Measurements from ENCODE around the gene SNRPD3.
"Not testable (repeated sequence)": the region's sequence is repeated elsewhere in the genome, so short reads cannot be mapped to it uniquely, and the experiment has no call there.

The SNRPD3 gene

DNA sequence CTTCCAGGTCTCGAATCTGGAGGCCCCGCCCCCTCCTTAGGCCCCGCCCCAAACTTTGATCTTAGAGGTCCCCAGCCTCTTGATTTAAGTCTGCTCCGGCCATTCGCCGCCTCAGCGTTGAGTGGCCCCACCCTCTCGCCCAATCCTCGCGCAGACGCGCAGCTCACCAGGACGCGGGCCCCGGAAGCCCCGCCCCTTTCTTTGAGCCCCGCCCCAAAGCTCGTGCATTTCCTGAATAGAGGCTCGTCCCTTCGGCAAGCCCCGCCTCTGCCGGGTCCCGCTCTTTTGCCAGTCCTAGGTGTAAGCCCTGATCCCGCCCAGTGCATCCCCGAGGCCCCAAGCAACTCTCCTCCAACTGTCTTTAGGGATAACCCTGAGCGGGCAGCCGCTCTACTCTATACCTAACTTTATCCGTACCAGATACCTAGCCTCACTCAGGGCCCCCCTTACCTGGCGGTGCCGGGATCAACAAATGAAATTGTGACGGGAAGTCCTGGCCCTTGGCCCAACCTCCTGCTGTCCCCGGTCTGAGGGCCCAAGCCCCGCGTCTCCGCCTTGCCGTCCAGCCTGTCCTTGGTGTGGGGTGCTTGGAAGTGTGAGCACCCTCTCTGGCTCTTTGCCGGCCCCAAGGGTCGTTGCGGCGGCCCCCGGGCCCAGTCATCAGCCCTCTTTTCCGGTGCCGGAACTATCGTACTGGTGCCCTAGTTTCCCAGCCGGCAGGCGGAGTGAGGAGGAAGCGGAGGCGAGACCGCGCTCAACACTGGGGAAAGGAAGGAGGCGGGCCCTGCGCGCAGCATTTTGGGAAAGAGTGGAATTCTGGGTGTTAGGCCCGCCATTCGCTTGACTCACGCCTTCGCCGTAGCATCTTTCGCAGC, at the start of gene SNRPD3:
Gene SNRPD3 (plus strand): TSS at position 835 of the 875 bp plus-strand sequence. CDS start 1,676 bp downstream, outside the sequence.
- peak; percentile 99 for DNase-seq (ENCODE audit: low read depth)

DNA sequence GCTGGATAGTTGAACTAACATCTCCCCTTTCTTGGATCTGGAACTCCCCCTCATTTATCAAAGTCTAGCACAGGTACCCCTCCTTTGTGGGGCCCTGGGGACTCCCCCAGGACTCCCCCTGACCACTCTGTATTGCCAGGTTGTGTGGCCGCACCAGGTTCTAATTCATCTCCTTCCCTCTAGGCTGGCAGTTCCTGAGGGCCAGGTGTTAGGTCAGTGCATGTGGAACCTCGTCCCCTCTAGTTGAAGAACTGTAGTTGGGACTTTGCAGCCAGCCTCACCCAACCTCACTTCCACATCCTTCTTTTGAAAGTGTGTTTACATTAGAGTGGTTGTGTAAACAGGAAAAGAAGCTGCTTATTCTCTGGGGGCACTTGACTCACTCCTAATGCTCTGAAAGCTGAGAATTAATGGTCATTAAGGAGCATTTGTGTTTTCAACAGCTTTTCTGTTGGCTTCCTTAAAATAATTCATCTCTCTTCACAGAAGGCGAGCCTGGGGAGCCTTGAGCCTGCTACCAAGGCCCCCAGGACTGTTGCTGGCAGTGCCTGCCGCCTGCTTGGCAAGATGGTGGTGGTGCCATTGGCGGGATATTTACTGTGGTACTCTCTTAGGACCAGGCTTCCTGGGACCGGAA, 48.9 kb upstream of the SNRPD3 start:
- no peak for DNase-seq (ENCODE audit: low read depth)

DNA sequence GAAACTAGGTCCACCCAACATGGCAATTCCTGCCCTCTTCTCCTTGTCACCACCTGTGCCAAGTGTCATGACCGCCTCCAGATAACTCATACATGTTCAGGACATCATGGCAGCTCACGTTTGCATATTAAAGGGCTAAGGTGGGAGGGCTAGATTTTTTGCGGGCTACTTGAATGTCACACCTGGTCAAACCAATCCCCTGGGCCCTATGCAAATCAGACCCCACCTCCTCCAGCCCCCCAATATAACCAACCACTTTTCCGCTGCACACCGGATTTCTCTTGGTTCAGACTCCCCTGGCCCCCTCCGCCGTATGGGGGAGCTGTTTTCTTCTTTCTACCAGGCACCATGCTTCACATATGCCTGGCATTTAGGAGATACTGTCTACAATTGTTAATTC, 48.1 kb upstream of the SNRPD3 start:
- no peak for DNase-seq (ENCODE audit: low read depth)

DNA sequence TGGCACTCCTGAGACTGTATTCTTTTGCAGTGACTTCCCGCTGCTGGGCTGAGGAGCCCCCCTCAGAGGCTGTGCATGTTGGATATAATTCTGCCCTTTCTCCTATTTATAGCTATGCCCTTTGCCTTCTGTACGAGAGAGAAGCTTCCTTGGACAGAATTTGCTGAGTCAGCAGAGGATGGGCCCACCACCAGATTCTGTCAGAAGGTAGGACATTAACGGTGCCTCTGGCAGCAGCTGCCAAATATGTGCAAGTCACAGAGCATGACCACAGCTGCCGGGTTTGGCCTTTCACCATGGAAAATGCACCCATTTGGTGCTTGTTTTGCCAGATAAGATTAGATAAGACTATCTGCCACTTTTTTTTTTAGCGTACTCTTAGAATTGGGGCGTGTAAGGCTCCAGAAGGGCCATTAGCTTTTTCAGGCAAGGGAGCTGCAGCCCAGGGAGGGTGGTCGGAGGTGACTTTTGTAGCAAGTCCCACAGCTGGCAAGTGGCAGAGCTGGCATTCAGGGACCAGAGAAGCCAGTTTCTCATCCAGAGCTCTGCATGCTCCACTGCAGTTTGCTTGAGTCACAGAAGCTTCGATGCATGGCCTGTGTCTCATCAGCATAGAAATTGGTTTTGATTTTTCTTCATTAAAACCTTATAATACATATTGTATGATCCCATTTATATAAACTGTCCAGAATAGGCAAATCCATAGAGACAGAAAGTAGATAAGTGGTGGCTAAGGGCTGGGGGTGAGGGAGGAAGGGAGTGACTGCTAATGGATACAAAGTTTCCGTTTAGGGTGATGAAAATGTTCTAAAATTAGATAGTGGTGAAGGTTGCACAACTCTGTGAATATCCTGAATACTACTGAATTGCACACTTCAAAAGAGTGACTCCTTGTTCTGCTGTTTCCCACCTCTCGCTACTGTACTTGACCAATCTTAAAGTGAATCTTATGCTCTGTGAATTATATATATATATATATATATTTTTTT, 44.9 kb upstream of the SNRPD3 start:
- DNase-seq (ENCODE audit: low read depth), result no peak

DNA sequence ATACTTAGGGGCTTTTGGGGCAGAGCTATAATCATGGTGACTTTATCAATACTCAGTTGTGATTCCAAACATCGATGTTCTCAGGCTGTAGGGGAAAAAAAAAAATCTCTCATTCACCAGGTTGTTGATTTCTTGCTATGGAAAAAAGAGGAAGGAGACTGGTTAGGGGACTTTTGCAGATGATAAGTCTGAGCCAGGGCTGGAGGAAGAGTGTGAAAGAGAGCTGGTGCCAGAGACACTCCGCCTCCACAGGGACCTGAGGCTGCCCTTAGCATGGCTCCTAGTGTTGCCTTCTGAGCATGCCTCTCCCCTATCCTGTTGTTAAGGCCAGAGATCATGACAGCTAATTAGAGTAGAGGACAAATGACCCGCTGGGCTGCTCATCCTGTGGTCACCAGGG, 43.8 kb upstream of the SNRPD3 start:
- DNase-seq (ENCODE audit: low read depth), result no peak

DNA sequence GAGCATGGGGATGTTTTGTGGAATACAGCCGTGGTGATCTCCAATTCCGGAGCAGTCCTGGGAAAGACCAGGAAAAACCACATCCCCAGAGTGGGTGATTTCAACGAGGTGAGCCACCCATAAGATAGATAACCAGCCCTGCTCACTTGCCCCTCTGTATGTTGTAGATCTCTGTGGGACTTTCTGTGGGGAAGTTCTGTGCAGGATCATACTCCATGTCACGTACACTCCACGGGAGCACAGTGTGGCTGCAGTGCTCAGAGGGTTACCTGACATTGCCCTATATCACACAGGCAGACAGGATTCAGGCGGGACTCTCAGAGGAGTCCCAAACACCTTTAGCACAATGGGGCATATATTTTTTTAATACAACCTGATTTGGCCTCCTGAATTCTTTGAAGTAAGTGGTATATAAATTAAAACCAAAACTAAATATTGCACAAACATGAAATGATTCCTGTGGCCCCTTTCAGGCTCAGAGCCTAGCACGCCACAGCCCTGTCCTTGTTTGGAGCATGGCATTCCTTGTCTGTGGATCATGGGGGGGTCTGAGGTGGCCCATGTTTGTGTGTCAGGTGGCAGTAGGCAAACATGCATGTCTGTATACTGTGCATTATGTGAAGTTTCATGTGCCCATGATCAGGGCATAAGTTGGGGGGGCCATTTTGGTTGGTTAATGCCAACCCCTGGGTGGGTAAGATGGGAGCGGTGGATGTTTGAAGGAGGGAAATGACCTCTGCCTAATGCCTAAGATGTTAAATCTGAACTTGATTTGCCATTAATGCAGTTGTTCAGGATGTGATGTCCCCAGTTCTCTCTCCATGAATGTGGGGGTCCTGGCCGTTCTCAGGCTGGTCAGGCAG, 42.2 kb upstream of the SNRPD3 start:
- DNase-seq (ENCODE audit: low read depth), result no peak

DNA sequence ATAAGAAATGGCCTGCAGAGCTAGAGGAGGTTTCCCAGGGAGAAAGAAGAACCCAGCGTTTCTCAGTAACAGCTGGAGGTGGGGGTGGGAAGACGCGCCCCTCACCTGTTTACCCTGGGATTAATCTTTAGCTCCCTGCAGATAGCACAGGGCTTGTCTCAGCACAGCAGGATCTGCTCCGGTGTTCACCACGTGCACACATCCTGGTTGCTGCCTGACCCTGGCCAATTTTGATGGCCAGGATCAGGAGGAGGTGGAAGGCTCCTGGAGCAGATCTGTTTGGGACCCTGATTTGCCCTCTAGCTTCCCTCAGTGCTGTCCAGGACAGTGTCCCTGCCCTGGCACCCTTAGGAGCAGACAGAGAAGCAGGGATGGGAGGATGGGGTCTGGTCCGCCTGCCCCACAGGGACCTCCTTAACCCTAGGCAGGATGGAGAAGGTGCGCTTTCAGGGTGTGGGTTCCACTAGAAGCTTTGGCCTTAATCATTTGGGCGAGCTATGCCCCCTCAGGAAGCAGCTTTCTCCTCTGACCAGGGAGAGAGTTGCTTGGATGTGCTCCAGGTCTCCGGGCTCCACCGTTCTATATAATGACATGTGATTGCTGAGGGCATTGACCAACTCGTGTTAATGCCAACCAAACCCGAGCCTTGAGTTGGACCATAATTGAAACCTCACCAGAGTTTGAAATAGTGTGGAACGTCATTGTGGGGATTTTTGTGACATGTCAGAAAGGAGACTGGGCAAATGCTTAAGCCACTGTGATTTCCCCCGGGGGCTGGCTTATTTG, 41.4 kb upstream of the SNRPD3 start:
- no peak for DNase-seq (ENCODE audit: low read depth)

DNA sequence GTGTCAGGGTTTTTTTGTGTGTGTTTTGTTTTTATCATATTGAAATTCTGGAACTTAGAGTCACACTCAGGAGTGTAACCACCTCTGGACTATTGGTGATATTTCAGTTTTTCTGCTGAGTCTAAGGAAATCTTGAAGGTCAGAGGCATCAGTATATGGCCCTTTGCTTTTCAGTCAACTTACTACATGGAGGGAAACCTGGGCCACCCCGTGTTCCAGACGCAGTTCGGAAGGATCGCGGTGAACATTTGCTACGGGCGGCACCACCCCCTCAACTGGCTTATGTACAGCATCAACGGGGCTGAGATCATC, 40.8 kb upstream of the SNRPD3 start:
- DNase-seq (ENCODE audit: low read depth), result no peak

DNA sequence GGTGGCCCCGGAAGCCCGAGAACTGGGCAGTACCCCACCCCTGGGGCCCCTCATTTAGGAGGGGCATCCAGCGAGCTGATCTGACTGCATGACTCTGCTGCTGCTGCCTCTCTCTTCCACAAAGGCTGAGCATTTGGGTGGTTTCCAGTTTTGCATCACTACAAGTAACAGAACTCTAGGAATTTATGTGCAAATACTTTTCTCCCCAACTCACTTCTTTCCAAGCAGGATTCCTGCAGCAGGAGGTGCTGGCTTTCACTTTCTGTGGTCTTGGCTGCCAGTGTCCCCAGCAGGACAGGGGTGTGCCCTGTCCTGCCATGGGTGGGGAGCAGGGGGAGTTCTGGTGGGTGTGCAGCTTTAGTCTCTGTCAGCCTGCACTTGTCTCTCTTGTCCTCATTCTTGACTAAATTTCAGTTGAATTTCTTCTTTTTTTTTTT, 39.5 kb upstream of the SNRPD3 start:
- no peak for DNase-seq (ENCODE audit: low read depth)

DNA sequence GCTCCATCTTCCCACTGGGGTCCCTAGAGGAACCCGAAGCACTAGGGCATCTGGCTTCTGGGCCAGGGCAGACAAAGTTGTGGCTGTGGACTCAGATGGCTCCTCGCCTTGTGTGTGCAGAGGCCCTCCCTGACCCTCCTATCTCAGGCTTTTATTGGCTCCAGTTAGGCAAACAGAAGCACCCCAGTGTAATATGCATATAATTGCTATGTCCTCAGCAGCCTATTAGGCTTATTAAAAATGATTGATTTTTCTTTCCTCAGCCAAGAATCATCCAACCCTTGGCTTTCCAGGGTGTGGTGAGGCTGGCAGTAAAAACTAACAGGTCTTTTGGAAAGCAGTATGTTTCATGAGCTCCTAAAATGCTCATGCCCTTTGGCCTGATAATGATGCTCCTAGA, 38.4 kb upstream of the SNRPD3 start:
- no peak for DNase-seq (ENCODE audit: low read depth)

DNA sequence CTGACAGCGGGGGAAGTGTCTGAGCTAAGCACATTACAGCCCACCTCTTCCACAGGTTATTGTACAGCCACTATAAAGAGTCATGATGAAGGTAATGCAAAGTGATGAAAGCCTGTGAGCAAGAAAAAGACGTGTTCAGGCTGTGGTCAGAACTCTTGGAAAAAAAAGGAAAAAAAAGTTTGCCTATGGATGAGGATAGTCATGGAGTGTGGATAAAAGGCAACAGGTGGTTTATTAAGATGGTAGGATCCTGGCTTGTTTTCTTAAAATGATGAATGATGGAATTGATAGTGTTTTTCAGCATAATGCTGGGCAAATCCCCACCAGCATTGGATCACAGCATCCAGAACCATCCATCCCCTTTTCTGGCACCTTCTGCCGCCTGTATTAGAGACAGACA, 37.6 kb upstream of the SNRPD3 start:
- no peak for DNase-seq (ENCODE audit: low read depth)

DNA sequence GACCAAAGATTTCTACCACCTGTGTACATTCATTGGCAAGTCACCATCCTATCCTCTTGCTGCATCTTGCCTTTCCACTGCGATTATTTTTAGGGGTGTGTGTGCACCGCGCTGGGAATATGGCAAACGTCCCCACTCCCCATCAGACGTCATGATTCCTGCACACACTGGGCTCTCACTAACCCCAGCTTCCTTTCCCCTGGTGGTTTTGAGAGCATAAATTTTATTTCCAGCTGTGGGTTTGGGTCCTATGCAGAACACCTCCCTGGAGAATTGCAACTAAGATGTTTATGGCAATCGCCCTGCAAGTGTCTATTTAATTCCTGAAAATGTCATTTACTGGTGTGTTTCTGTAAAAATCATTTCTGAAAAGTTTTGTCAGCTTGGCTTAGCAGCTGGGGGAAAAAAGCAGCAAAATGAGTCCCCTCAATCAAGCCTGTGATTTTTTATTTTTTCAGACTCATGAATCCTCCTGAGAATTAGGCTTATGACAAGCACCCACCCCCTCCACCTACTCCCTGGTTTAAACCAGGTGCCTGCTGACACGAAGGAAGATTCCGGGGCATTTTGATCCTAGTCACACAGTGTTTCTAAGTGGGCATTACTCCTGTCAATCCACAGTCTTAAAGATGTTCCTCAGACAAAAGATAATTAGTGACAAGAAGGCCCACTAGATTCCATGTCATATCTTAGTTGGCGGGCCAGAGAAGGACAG, 36.9 kb upstream of the SNRPD3 start:
- DNase-seq (ENCODE audit: low read depth), result no peak

DNA sequence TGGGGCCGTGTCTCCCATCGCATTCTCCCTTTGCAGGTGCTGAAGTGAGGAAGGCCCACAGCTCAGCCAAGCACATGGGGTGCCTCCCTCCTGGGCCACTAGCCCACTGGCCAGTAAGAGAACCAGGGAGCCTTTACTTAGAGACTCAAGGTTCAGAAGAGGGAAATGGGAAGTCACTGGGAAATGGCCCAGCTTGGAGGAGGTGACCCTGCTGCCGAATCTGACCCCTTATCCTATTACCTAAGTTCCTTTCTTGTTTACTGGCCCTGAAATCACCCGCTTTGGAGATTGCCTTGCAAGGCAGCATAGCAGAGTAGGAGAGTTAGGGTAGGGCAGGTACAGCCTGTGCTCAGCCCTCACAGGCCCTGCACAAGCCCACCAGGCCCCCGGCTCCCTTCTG, 36.3 kb upstream of the SNRPD3 start:
- DNase-seq (ENCODE audit: low read depth), result no peak

DNA sequence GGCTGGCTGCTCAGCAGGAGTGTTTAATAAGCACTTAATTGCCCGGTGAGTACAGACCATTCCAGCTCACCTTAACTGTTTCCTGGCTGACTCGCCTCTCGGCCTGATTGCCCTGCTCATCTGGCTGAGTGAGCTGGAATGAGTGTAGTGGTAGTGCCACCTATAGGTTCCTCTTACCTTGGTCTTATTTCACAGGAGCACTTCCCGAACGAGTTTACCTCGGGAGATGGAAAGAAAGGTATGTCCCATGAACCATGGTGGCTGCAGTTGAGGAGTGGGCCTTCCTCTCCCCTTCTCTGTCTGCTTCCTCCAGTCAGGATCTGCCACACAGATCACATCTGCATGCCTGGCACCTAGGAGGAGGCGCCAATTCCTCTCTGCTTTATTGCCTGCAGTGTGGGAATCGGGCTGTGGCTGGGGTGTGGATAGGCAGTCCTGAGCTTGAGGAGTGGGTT, 34.0 kb upstream of the SNRPD3 start:
- no peak for DNase-seq (ENCODE audit: low read depth)

DNA sequence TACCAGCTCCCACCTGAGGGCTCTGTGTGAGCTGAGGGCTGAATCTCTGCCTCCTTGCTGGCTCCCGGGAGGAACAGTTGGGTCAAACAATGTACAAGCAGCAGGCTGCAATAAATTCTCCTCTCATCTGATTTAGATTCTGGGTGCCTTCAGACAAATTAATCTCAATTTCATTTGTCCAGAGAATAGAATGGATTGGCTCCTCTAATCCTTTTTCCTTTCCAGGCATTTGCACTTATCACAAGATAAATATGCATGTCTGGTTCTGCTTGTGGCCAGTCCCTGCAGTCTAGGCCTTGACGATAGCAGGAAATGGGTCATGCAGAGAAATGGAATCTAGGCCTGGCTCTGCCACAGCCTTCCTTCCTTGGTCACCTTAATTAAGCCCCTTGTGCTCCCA, 31.9 kb upstream of the SNRPD3 start:
- DNase-seq (ENCODE audit: low read depth), result no peak

DNA sequence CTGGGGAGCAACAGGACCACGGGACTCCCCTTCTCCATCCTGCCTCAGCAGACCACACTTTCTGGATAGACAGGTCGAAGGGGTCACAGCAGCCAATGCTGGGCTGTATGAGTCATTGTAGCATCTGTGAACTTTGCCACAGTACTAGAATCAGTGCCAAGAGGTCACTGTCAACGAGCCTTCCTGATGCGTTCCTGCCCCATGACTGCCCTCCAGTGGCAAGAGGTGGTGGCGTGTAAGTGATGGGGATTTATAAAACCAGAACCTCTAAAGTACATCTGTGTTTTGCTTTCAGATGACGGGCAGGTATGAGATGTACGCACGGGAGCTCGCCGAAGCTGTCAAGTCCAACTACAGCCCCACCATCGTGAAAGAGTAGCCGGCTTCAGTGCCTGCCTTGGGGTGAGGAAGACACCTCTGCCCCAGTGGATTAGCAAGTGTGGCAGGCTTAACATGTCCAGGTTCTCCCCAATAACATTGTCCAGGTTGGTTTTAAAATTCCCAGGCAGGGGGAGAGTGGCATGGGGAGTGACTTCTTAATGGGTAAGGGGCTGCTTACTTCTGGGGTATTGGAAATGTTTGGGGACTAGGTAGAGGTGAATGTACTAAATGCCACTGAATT, 30.3 kb upstream of the SNRPD3 start:
- DNase-seq (ENCODE audit: low read depth), result peak; percentile 48

DNA sequence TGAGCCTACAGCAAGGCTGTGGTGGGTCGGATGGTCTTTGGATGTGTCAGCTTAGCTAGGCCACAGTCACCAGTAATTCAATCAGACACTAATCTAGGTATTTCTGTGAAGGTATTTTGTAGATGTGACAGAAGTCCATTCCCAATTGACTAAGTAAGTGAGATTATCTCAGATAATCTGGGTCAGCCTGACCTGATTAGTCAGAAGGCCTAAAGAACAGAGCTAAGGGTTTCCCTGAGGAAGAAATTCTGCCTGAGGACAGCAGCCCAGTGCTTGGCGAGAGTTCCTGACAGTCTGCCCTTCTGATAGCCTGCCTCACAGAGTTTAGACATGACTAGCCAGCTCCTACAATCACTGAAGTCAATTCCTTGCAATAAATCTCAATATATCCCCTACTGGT, 29.6 kb upstream of the SNRPD3 start:
- DNase-seq (ENCODE audit: low read depth), result no peak

DNA sequence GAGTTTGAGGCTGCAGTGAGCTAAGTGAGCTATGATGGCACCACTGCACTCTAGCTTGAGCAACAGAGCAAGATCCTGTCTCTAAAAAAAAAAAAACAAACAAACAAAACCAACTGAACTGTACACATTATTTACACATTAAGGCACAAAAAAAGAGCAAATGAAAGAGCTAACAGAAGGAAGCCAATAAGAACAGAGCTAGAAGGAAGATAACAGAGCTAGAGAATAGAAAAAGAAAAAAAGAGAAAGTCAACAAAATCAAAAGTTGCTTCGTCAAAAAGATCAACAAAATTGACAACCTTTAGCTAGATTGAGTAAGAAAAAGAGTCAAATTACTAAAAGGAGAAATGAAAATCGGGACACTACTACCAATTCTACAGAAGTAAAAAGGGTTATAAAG, 25.9 kb upstream of the SNRPD3 start:
- no peak for DNase-seq (ENCODE audit: low read depth)

DNA sequence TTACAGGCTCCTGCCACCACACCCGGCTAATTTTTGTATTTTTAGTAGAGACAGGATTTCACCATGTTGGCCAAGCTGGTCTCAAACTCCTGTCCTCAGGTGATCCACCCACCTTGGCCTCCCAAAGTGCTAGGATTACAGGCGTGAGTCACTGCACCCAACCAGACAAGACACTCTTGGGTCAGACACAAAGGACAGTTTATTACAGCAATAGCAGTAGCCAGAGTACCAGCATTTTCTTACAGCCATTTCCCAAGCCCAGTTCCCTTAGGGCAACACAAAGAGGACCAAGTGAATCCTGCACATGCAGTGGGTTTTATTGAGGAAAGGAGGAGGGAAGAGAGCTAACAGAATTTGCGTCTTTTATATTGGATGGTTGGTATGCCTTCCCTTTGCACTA, 24.8 kb upstream of the SNRPD3 start:
- not testable (repeated sequence) for DNase-seq (ENCODE audit: low read depth)

DNA sequence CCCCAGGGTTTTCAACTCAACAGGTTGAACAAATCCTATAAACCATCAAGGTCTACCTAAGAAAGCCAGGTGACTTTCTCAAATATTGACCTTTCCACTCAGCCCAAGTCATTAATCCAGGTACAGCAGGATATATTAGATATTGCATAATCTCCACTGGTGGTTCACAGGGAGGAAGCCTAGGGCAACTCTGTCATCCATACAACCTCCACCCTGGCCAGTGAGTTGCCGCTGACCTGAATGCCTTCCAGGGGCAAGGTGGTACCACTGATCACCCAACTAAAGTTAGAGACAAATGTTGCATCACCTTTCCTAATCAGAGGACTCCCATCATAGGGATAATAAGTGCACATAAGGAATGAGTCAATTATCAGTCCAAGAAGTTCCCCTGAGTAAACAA, 23.7 kb upstream of the SNRPD3 start:
- DNase-seq (ENCODE audit: low read depth), result no peak

Data from activated T-helper 1 cell treated with Interleukin-2 at 50 U/mL for 16 hours (primary cell).